Neutrophil (primary cell): ENCODE results near the gene HSFX4.
A peak's percentile ranks its signal among the peaks of the same experiment; 100 is the strongest.
"Not testable (repeated sequence)": the region's sequence is repeated elsewhere in the genome, so short reads cannot be mapped to it uniquely, and the experiment has no call there.

ENCODE experiments used
- H3K27ac ChIP-seq: fragments of 200-600 bp; sonication (generic); 2 replicates; pipeline ENCODE4 v1.5.1; 2016; ENCODE audit warnings: mild to moderate bottlenecking, moderate library complexity
- H3K27me3 ChIP-seq: fragments of 200-600 bp; sonication (generic); 2 replicates; pipeline ENCODE4 v1.6.0; 2016; ENCODE audit warnings: mild to moderate bottlenecking
- H3K36me3 ChIP-seq: fragments of 200-600 bp; sonication (generic); 2 replicates; pipeline ENCODE4 v1.5.1; 2017
- H3K4me1 ChIP-seq, 2 experiments: fragments of 200-600 bp in 1 of 2; sonication (generic) in 1 of 2; 1 replicate in 1 of 2; 2 replicates in 1 of 2; pipeline versions ENCODE4 v1.5.1 to v1.6.1; 2013 to 2016; ENCODE audit warnings: low read depth in 1 of 2, low read length in 1 of 2, mild to moderate bottlenecking in 1 of 2, moderate library complexity in 1 of 2; ENCODE audit not compliant: control insufficient read depth in 1 of 2, insufficient read depth in 1 of 2
- H3K4me3 ChIP-seq, 2 experiments: fragments of 200-600 bp in 1 of 2; sonication (generic) in 1 of 2; 1 replicate in 1 of 2; 2 replicates in 1 of 2; pipeline ENCODE4 v1.5.1; 2013 to 2016; ENCODE audit warnings: low read depth in 1 of 2, low read length in 1 of 2, mild to moderate bottlenecking in 1 of 2, moderate library complexity in 1 of 2
- H3K9me3 ChIP-seq: fragments of 200-600 bp; sonication (generic); 2 replicates; pipeline ENCODE4 v1.5.1; 2016
- TF ChIP-seq, protein P1 (sequence below): fragments of 200-600 bp; sonication (generic); IDR thresholded peaks from 2 replicates; pipeline ENCODE4 v1.5.1; 2016; ENCODE audit warnings: antibody characterized with exemption

HSFX4 gene

DNA sequence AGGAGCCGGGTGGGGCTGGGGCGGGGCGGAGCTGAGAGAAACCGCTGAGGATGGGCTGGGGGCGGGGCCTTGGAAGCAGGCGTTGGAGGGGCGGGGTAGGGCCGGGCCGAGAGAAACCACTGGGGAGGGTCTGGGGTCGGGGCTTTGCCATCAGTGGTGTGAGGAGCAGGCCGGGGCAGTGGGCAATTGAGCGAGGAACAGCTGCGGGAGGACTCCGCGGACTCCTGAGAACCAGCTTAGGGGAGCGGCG is 10.2 kb downstream of the HSFX4 start:
- Histone ChIP-seq H3K27me3 (no peaks in the 10 kb centered on the region), H3K4me1 (peaks cover 9 to 11% of the 10 kb centered on the region in 2 experiments), H3K4me3 (peak overlapping the region; percentile 67 to 71), H3K36me3 (no peaks in the 10 kb centered on the region), H3K27ac (peak overlapping the region; percentile 97), H3K9me3 (no peaks in the 10 kb centered on the region)
- TF ChIP-seq, protein P1, sequence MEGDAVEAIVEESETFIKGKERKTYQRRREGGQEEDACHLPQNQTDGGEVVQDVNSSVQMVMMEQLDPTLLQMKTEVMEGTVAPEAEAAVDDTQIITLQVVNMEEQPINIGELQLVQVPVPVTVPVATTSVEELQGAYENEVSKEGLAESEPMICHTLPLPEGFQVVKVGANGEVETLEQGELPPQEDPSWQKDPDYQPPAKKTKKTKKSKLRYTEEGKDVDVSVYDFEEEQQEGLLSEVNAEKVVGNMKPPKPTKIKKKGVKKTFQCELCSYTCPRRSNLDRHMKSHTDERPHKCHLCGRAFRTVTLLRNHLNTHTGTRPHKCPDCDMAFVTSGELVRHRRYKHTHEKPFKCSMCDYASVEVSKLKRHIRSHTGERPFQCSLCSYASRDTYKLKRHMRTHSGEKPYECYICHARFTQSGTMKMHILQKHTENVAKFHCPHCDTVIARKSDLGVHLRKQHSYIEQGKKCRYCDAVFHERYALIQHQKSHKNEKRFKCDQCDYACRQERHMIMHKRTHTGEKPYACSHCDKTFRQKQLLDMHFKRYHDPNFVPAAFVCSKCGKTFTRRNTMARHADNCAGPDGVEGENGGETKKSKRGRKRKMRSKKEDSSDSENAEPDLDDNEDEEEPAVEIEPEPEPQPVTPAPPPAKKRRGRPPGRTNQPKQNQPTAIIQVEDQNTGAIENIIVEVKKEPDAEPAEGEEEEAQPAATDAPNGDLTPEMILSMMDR = no peak

DNA sequence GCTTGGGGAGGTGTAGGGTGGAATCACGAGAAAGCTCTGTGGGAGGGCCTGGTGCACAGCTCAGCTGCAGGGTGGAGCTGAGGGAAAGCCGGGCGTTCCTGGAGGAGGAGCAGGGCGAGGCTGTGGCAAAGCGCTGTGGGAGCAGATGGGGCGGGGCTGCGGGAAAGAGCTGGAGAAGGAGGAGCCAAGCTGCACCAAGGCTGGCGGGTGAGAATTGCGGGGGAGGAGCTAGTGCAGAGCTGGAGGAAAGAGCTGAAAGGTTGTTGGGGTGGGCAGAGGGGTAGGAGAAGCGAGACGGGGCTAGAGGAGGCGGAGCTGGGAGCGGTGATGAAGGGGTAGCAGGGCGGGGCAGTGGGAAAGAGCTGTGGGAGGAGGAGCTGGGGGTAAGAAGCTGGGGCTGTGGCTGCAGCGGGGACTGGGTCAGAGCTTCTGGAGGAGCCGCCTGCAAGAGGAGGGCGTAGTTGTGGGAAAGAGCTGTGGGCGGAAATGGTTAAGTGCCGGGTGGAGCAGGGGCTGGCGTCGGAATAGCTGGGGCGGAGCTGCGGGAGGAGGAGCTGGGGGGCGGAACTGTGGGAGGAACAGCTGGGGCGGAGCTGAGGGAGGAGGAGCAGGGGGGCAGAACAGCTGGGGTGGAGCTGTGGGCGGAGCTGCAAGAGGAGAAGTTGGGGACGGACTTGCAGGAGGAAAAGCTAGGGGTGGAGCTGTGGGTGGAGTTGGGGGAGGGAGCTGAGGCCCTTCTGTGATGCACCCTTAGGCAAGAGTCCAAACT is 10.7 kb downstream of the HSFX4 start:
- Histone ChIP-seq H3K27me3 (no peaks in the 10 kb centered on the region), H3K4me3 (peak overlapping the region; percentile 67 to 71), H3K4me1 (peaks cover 9 to 11% of the 10 kb centered on the region in 2 experiments), H3K27ac (peak overlapping the region; percentile 97), H3K9me3 (no peaks in the 10 kb centered on the region), H3K36me3 (no peaks in the 10 kb centered on the region)
- TF ChIP-seq, protein P1 = no peak

DNA sequence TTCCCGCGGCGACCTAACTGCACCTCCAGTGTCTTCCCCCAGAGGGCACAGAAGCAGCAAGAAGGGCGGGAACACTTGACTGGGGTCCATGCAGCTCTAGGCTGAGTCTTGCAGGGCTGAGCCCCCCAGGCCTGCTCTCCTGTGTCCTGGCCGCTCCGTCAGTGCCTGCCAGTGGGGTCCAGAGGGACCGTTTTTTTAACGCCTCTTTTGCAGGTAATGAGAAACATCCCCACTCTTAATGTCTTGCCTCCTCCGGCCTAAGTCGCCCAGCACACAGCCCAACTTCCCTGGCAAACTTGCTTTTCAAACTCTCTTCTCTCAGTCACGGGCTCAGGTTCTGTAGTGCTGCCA is 11.3 kb downstream of the HSFX4 start:
- peak overlapping the region; percentile 97 for H3K27ac ChIP-seq
- H3K9me3 ChIP-seq, H3K27me3 ChIP-seq, H3K36me3 ChIP-seq: not testable (repeated sequence)
- peak overlapping the region; percentile 27 to 67 for H3K4me3 ChIP-seq
- H3K4me1 ChIP-seq = peaks cover 9 to 11% of the 10 kb centered on the region in 2 experiments
- TF ChIP-seq, protein P1 = peak; percentile 60

DNA sequence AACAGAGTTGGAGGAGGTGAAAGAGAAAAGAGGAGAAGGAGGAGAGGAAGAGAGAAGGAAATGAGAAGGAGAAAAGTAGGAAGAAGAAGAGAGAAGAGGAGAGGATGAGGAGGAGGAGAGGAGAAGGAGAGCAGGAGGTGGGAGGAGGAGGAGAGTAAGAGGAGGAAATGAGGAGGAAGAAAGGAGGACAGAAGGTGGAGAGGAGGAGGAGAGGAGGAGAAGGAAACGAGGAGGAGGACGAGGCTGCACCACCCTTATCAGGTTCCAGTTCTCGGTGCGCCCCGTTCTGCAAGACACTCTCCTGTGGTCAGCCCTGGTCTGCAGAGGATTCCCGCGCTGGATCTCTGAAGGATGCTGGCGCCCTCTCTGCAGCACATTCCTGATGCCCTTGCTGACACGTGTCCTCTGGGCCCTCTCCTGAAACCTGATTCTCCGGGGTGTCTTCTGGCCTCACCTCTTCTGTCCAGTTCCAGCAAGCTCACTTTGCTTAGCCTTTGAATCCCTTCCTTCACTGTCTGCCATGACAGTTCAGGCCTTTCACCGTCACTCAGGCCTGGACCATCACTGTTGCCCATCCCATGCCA is 15.8 kb downstream of the HSFX4 start:
- not testable (repeated sequence) for H3K4me3 ChIP-seq, H3K27ac ChIP-seq, H3K9me3 ChIP-seq, H3K27me3 ChIP-seq, H3K4me1 ChIP-seq
- peaks cover 39% of the 10 kb centered on the region for H3K36me3 ChIP-seq

DNA sequence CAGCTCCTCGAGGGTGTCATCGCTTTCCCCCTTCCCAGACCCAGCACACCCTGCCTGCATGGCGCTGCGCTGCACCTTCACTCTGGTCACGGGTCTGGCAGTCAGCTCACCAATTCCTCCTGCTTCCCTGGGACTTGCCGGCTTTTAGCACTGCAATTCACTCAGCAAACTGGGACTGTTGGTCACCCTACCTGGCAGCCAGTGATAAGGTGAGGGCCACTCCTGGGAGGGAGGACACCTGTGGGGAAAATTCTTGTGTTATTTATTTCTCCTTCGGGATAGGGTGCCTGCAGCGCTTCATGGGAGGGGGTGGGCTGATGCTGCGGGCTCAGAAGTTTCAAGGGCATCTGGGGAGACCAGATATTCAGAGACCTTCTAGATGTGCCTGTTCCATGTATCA is 16.4 kb downstream of the HSFX4 start:
- peaks cover 39% of the 10 kb centered on the region for H3K36me3 ChIP-seq
- not testable (repeated sequence) for H3K9me3 ChIP-seq, H3K27me3 ChIP-seq, H3K4me3 ChIP-seq, H3K27ac ChIP-seq, H3K4me1 ChIP-seq

DNA sequence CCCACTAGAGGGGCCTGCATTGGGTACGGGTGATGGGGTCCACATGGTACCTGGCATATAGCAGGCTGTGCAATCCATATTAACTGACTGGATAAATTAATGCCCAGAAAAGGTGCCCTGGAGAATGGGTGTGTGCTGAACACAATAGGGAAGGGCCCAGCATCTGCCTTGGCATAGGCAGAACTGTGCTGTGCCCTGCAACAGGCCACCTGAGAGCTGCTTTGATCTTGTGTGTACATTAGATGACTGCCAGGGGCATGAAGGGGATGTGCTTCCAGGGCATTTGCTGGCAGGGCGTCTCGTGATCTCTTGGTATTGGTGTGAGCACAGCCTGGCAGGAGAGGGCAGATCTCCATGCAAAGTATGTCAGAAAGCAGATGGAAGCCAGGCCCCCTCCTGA is 17.6 kb downstream of the HSFX4 start:
- not testable (repeated sequence) for H3K4me3 ChIP-seq, H3K27me3 ChIP-seq, H3K9me3 ChIP-seq, H3K27ac ChIP-seq, H3K4me1 ChIP-seq
- peaks cover 39% of the 10 kb centered on the region for H3K36me3 ChIP-seq

DNA sequence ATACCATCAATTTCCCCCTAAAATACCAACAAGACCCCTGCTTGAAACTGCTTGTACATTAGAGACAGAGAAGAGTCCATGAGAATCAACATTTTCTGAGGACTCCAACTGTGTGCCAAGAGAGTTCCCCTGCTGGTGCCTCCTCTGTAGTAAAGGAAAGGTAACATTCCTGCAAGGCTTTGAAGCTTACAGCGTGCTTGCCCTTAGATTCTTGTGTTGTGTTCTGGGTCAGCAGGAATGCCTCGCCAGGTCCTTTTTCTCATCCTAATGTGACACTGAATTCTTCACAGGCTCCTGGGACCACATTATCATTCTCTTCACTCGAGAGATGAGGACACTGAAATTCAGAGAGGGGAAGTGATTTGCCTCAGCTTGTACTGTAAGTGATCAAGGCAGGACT is 18.6 kb downstream of the HSFX4 start:
- Histone ChIP-seq H3K27ac (no peak overlapping the region), H3K4me3 (no peak overlapping the region), H3K36me3 (peaks cover 44% of the 10 kb centered on the region), H3K27me3 (no peaks in the 10 kb centered on the region), H3K9me3 (no peaks in the 10 kb centered on the region), H3K4me1 (no peaks in the 10 kb centered on the region)
- TF ChIP-seq, protein P1 = no peak
